GM12864 (cell line): ENCODE measurements around the gene TP53INP2.

ENCODE experiments used
- DNase-seq: peaks from one replicate; pipeline ENCODE4 v3.0.0-alpha.2; 2011; ENCODE audit warnings: low read depth
- H3K4me3 ChIP-seq: 2 replicates; pipeline ENCODE4 v1.5.1; 2011; ENCODE audit warnings: mild to moderate bottlenecking, low read depth, low read length, control low read depth
- CTCF ChIP-seq: IDR thresholded peaks from 2 replicates; pipeline ENCODE4 v1.5.1; 2011; ENCODE audit warnings: low read depth, mild to moderate bottlenecking, moderate library complexity, low read length, control low read depth, inconsistent platforms; ENCODE audit errors: missing control alignments

Gene TP53INP2

GRCh38 chr20:34736106-34736735 lies 32.1 kb downstream of the TP53INP2 start:
- no peak overlapping the region for H3K4me3 ChIP-seq
- DNase-seq, result no peak
- TF ChIP-seq CTCF, result no peak

DNA sequence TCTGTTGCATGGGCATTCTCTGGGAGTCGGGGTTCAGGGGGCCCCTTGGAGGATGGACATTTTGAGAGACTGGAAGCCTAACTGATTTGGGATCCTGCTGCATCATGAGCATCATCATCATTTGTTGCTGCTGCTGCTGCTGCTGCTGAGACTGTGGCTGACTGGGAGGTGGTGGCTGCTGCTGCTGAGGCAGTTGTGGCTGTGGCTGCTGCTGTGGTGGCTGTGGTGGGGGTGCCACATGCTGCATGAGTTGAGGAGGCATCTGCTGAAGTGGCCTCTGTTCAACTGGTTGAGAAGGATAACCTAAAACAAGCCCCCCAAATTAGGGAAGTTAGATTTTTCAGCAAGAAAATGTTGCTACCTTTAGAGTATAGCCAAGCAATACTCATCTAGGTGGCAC lies 38.9 kb downstream of the TP53INP2 start:
- no peak for DNase-seq
- H3K4me3 ChIP-seq, result no peak overlapping the region
- TF ChIP-seq CTCF, result no peak

DNA sequence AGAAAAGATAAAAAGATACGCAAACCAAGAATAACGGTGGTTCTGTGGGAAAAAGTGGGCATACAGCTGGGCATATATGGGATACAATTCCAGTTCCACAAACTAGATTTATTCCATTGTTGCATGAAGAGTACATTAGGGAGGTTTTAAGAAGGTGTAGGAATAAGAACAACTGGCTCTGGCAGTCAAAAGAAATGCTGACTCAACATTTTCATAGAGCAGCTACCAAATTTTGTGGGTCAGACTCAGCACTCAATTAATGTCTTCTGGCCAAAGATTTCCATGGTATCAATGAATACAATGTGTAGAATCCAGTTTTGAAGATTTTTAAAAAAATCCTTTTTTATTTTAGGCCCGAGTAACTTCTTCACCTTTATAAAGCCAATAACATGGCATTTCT lies 40.2 kb downstream of the TP53INP2 start:
- DNase-seq, result no peak
- no peak overlapping the region for H3K4me3 ChIP-seq
- no peak for TF ChIP-seq CTCF

- no peak for DNase-seq
- no peak overlapping the region for H3K4me3 ChIP-seq
- no peak for TF ChIP-seq CTCF
These were observed 40.7 kb downstream of the TP53INP2 start for GRCh38 chr20:34744847-34745246.

DNA sequence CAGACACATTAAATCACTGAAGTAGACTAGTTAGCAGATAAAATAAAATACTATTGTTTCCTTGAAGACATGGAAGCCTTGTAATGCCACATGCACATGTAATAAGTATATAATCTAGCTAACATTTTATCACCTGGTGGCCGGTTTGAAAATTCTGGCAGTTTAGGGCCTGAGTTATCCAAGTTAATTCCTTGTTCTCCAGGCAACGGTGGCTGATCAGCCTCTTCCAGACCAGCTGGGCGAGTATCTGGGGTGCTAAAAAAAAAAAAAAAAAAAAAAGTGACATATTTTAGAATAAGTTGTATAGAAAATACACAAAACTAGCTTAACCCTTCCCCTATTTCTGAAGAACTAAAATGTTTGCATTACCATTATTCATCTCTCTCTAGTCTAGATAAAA lies 42.5 kb downstream of the TP53INP2 start:
- no peak for TF ChIP-seq CTCF
- H3K4me3 ChIP-seq, result no peak overlapping the region

DNA sequence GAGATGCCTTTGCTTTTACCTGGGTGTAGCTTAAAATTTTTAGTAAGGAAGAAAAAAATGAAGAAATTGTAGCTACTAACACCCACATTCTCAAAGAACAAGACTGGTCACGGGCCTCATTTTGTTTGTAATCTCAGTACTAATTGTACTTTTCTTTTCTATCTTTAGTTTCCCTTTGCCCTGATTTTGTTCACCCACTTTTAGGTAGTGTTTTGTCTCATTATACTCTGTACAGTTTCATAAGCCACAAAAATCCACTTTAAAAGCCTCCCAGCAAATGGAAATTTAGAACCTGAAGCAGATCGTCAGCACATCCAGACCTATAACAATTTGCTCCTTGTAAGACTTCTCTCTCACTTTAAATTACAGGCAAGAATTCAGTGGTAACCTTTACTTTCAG lies 43.3 kb downstream of the TP53INP2 start:
- no peak overlapping the region for H3K4me3 ChIP-seq
- no peak for DNase-seq
- no peak for TF ChIP-seq CTCF

More for the DNA sequence above, 42.5 kb downstream of the TP53INP2 start:
- DNase-seq, result no peak

GRCh38 chr20:34748709-34749108 lies 44.6 kb downstream of the TP53INP2 start:
- no peak overlapping the region for H3K4me3 ChIP-seq
- no peak for TF ChIP-seq CTCF
- no peak for DNase-seq
